Thyroid gland (tissue), 4 donors: Measurements from ENCODE around the gene MNT.

Source experiments
- POLR2A ChIP-seq, 2 donors: fragments of 450-650 bp; IDR thresholded peaks; one replicate each; pipeline ENCODE4 v1.6.1; 2017; ENCODE audit warnings: antibody characterized with exemption in 2 of 2, mild to moderate bottlenecking in 2 of 2, moderate library complexity in 1 of 2
- TF ChIP-seq, protein P1 (sequence below), 6 experiments: fragments of 200-600 bp in 3 of 6; fragments of 450-650 bp in 3 of 6; sonication (generic) in 3 of 6; IDR thresholded peaks; one replicate each; pipeline ENCODE4 v1.5.1; 2016 to 2019; ENCODE audit warnings: antibody characterized with exemption in 6 of 6, mild to moderate bottlenecking in 2 of 6, inconsistent platforms in 1 of 6, moderate library complexity in 1 of 6

DNA sequence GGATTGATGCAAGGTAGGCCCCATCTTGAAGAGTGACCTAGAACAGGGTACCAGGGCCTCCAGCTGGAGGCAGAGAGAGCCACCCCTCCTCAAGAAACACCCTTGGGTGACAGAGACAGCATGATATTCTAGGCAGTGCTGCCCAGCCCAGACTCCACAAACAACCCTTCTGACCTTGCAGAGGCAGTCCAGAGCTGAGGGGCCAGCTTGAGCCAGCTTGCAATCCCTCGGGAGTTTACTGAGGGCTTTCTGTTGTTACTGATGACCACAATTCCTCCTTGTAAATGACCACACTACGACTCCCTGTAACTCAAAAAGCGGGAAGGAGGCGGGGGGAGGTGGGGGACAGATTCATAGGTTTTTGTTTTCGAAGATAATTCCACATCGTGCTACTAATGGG, 18.6 kb upstream of the MNT start:
- TF ChIP-seq, protein P1, sequence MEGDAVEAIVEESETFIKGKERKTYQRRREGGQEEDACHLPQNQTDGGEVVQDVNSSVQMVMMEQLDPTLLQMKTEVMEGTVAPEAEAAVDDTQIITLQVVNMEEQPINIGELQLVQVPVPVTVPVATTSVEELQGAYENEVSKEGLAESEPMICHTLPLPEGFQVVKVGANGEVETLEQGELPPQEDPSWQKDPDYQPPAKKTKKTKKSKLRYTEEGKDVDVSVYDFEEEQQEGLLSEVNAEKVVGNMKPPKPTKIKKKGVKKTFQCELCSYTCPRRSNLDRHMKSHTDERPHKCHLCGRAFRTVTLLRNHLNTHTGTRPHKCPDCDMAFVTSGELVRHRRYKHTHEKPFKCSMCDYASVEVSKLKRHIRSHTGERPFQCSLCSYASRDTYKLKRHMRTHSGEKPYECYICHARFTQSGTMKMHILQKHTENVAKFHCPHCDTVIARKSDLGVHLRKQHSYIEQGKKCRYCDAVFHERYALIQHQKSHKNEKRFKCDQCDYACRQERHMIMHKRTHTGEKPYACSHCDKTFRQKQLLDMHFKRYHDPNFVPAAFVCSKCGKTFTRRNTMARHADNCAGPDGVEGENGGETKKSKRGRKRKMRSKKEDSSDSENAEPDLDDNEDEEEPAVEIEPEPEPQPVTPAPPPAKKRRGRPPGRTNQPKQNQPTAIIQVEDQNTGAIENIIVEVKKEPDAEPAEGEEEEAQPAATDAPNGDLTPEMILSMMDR (IDR thresholded peaks at IDR 0.05): no peak
- no peak for TF ChIP-seq POLR2A (IDR thresholded peaks at IDR 0.05)
